ENCODE data around the gene ICA1. TPM values are rescaled to one million over a fixed set of nuclear protein-coding genes. Genes with fewer than 3 reads are reported as not detected.

Gene ICA1
- total and polyA plus RNA-seq, 2 donors (not counting 3 experiments of a cell fraction or from before 2014, with no cell fraction given): 19.0 to 47.1 TPM

DNA sequence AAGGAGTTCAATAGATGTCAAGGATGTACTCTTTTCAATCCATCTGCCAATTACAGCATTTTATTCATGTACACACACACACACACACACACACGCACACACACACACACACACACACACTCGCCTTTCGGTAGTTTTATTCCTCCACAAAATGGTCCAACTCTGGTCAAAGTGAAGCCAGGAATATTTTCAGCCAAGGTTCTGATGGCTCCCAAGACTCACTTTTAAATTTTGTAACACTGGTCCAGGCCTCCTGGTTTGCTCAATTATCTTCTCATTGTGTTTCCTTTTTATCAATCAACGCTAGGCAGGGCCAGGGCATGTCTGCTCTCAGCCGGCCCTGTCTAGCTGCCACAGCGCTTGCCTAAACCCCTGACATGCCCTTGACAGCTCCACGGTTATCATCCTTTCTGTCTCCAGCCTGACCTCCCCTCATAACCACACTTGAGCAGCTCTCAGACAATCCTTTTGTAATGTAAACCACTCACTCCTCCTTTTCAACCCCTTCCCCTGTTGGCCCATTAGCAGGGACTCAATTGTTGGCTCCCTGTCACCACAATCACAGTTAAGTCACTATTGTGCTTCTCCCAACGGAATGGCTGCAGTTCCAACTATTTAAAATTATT is 115.1 kb downstream of the ICA1 start:
- Histone ChIP-seq H3K4me1 (ENCODE audit: control insufficient read depth, extremely low read depth, insufficient read depth, low read length) (peaks cover 11% of the 10 kb centered on the region), H3K36me3 (ENCODE audit: control insufficient read depth in 2 of 2, extremely low read depth in 1 of 2, insufficient read depth in 2 of 2, low read length in 2 of 2) (peaks cover 0 to 5% of the 10 kb centered on the region in 2 experiments), H4K20me1 (replicated peaks; ENCODE audit: control insufficient read depth, extremely low read depth, insufficient read depth, low read length) (no peaks in the 10 kb centered on the region), H3K27ac (ENCODE audit: insufficient read depth, low read depth, low read length) (no peak overlapping the region), H3K9me3 (replicated peaks; ENCODE audit: control insufficient read depth, insufficient read depth, low read length) (no peaks in the 10 kb centered on the region), H3K9ac (replicated peaks; ENCODE audit: extremely low read depth, insufficient read depth, low read length) (no peak overlapping the region), H3K4me3 (replicated peaks in 1 of 3; ENCODE audit: insufficient read depth in 1 of 3, low read depth in 1 of 3, low read length in 3 of 3) (no peak overlapping the region), H3K79me2 (ENCODE audit: control insufficient read depth, insufficient read depth, low read length) (no peaks in the 10 kb centered on the region), H3K27me3 (ENCODE audit: control insufficient read depth in 2 of 2, insufficient read depth in 2 of 2, low read length in 2 of 2) (no peaks in the 10 kb centered on the region), H3K4me2 (ENCODE audit: insufficient read depth, low read length) (no peak overlapping the region), H3K9me1 (replicated peaks; ENCODE audit: control insufficient read depth, extremely low read depth, insufficient read depth, low read length) (no peaks in the 10 kb centered on the region), H2AFZ (ENCODE audit: low read depth, low read length) (no peak overlapping the region)
- FAIRE-seq: no peak
- intact Hi-C loops (cut with micrococcal nuclease): no loop called here
- no TSS peak for BruUV-seq (replicated peaks)
- no peak for DNase-seq (ENCODE audit: low read depth, low spot score)
- dilution Hi-C loops (cut with MboI; ENCODE audit: extremely low pct_ligation_motif_present, low sequenced_read_pairs): no loop called here
- ChIA-PET POLR2A (no interaction called here), CTCF (no interaction called here)
- TF ChIP-seq JUN (IDR thresholded peaks at IDR 0.05; ENCODE audit: borderline replicate concordance, insufficient read depth, insufficient read length, low read depth) (no peak), MYC (IDR thresholded peaks at IDR 0.05; ENCODE audit: low read depth, low read length) (no peak), EZH2 (IDR thresholded peaks at IDR 0.05; ENCODE audit: borderline replicate concordance, low read depth, low read length, severe bottlenecking) (no peak), GATA2 (IDR thresholded peaks at IDR 0.05; ENCODE audit: insufficient read depth, insufficient read length, low read depth, low read length) (no peak), POLR2AphosphoS5 (IDR thresholded peaks at IDR 0.05; ENCODE audit: insufficient read depth, low read depth, low read length) (no peak), FOS (IDR thresholded peaks at IDR 0.05; ENCODE audit: borderline replicate concordance, insufficient read depth, low read length) (no peak), POLR2A (IDR thresholded peaks at IDR 0.05; ENCODE audit: low read depth, low read length) (no peak)
- TF ChIP-seq, protein P1, sequence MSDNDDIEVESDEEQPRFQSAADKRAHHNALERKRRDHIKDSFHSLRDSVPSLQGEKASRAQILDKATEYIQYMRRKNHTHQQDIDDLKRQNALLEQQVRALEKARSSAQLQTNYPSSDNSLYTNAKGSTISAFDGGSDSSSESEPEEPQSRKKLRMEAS (IDR thresholded peaks at IDR 0.05; ENCODE audit: insufficient read depth, insufficient read length): no peak
- TF ChIP-seq, protein P2, sequence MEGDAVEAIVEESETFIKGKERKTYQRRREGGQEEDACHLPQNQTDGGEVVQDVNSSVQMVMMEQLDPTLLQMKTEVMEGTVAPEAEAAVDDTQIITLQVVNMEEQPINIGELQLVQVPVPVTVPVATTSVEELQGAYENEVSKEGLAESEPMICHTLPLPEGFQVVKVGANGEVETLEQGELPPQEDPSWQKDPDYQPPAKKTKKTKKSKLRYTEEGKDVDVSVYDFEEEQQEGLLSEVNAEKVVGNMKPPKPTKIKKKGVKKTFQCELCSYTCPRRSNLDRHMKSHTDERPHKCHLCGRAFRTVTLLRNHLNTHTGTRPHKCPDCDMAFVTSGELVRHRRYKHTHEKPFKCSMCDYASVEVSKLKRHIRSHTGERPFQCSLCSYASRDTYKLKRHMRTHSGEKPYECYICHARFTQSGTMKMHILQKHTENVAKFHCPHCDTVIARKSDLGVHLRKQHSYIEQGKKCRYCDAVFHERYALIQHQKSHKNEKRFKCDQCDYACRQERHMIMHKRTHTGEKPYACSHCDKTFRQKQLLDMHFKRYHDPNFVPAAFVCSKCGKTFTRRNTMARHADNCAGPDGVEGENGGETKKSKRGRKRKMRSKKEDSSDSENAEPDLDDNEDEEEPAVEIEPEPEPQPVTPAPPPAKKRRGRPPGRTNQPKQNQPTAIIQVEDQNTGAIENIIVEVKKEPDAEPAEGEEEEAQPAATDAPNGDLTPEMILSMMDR (IDR thresholded peaks at IDR 0.05; ENCODE audit: extremely low read depth in 1 of 2, insufficient read depth in 1 of 2, low read depth in 1 of 2, low read length in 2 of 2): no peak

Measured in endothelial cell of umbilical vein (primary cell).